Non-pigmented ciliary epithelial cell (primary cell): Measurements from ENCODE around the gene BCAR3.

ENCODE experiments used
- DNase-seq: peaks from one replicate; pipeline ENCODE4 v3.0.0-alpha.2; 2010; ENCODE audit warnings: low read depth

Gene BCAR3

DNA sequence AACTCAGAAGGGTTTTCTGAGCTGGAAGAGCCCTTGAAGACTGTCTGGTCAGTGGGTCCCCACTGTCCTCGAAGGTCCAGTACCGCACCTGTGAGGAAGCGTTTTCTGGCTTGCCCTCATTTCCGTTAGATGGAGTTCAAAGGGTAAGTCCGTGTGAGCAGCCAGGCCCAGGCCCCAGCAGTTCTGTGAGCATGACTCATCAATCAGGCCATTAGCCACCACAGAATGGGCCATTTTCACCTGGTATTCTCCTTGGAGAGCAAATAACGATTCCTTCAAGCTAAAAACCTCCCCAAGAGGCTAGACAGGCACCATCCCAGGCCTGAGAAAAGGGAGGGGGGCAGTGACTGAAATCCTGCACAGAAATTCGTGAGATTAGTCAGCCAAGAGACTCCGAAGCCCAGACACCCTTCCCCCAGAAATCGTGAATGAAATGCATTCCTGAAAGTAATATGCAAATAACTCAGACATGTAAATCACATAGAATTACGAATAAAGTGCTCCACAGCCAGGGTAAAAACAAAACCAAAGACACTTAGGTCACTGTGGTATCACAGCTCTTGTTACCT lies 66.0 kb downstream of the BCAR3 start:
- DNase-seq, result peak; percentile 60

DNA sequence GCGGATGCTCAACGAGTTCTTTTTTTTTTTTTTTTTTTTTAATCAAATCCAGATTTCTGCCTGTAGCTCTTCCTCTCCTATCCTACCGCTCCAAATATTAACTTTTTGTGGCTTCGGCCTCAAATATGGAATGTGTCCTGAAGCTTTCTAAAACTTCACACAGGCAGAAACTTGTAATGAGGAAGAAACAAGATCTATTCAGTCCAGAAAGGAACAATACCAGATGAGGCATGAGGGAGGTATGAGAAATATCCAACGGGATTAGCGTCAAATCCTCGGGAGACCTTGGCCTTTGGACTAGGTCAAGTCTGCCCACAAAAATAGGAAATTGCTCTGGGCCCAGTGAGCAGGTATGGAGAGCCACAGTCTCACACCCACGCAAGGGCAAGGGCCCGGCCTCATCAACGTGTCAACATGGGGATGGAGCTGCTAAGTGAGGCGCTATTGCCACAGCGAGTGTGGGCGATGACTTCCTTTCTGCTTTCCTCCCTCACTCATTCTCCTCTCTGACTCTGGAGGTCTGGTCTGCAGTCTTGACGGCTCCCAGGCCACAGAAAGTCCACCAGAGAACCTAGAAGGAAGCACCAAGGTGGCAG lies 66.6 kb downstream of the BCAR3 start:
- peak; percentile 55 for DNase-seq

DNA sequence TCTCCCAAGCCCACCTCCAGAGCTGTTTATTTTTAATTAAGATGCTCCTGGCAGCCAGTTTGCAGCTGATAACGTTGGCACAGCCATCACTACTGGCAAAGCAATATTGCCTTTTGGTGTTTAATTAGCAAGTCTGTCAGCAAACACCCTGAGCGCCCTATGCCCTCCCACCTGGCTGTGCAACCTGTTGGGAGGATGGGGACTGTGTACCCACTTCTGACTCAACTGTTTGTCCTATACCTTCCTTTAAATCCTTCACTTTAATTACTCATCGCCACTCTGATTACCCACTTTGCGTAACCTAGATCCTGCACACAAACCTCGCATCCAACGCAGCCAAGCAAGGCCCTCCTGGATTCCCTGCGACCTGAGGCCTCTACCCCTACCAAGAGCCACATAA lies 67.1 kb downstream of the BCAR3 start:
- DNase-seq, result no peak

DNA sequence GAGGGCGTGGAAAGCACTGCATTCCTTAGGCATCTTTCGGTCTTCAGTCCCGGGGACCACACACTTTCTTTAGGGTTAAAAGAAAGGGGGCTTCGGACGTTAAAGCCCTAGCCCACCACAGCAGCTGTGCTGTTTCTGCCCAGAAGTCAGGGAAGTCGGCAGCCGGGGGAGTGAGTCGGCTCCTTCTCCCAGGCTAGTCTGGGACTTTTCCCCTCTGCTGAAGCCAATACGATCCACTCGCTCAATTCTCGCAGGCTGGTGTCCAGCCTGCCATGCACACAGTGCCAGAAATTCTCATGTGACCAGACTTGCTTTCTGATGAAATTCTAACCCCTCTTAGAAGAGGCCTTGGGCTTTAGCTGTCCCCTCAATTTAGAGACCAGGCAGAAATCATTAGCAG lies 67.7 kb downstream of the BCAR3 start:
- no peak for DNase-seq

DNA sequence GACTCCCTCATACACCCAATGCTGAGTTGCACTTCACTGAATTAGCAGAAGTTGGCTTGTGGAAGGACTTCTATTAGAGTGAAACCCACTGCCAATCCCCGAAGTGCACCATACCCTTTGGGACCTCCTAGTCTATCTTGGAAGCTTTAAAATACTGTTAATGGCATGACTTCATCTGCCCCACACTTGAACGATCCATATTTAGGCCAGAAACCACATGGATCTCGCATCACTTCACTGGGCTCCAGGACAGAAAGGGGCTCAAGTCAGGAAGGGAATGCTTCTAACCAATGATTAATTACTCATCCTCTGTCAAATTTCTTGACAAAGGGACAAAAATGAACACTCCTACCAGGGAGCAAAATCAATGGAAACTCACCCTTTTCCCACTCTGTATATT lies 69.1 kb downstream of the BCAR3 start:
- DNase-seq, result no peak

DNA sequence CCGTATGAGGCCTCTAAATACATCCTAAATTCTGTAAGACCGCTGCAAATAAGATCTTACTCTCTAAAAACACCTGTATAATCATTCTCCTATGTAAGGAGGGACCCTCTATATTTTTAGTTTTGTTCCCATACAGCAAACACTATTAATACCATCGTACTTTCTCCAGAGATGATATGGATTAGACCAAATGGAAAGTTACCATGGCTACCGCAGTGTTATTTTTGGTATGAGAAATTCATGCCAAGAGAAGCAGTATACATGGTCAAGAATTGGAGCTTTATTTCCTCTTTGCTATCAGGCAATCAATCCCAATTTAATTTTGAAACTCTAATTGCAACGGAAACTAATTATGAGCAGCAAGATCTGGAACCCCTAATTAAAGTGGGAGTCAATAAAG lies 70.0 kb downstream of the BCAR3 start:
- DNase-seq, result no peak

DNA sequence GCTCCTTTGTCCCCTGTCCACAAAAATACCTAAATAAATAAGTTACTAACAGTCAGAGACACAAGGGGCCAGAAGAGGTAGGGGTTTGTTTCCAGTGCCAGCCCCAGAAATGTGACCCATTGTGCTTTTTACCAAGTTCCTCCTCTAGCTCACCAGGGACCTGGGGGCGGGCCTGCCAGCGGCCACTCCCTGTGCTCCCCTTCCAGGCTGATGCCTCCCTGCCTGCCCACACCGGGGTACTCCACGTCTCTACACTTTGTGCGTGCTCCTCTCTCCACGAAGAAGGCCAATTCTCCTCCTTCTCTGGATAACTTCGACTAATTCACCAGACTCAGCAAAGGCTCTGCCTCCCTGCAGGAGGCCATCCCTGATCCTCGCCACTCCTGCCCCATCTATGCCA lies 72.1 kb downstream of the BCAR3 start:
- no peak for DNase-seq

DNA sequence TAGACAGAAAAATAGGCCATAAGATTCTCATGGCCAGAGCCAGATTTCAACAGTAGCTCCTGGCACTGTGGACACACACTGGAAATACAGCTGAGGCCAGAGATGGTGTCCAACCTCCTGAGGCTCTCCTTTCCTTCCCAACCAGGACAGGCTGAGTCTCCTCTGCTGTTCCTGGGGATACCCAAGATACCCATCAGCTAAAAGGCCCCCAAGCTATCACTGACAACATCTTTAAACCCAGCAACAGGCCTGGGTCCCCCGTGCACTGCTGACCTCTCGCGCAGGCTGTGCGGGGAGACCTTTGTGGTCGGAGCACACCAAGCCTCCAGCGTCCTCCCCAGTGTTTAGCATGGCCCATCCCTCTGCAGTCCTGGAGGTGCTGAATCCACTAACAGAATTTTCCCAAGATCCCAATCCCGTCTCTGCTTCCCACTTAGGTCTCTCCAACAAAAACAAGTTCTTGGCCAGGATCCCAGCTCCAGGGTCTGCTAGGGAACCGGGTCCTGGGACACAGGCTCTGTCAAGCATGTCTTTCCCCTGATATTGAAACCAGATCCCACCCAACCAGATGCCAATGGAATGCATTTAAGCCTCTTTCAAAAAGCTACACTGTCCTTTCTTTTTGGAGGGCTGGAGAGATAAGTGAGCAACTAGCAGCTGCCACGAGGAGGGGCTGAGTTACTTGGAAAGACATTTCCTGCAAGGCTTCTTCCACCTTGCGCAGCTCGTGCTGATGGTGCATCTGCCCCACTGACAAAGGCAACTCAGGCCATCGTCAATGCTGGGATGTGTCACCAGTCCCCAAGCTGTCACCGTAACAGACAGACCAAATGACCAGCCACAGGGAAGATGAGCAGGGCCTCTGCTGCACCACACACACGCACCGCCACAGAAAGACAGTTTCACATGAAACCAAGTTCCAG lies 73.2 kb downstream of the BCAR3 start:
- DNase-seq, result no peak

DNA sequence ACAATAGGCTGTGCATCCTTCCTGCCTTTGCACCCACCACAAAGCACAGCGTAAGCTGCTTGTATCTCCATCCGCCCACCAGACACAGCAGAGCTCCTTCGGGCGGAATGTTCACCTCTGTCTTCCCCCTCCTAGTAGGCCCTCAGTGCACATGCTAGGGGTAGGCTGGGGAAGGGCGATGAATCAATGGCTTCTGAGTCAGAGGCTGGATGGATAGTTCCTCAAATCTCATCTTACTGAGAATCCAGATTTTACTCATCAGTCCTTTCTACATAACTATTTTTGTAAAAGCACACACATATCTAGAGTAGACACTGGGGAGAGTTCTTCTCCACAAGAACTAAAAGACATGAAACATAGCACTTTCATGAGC lies 73.8 kb downstream of the BCAR3 start:
- no peak for DNase-seq

DNA sequence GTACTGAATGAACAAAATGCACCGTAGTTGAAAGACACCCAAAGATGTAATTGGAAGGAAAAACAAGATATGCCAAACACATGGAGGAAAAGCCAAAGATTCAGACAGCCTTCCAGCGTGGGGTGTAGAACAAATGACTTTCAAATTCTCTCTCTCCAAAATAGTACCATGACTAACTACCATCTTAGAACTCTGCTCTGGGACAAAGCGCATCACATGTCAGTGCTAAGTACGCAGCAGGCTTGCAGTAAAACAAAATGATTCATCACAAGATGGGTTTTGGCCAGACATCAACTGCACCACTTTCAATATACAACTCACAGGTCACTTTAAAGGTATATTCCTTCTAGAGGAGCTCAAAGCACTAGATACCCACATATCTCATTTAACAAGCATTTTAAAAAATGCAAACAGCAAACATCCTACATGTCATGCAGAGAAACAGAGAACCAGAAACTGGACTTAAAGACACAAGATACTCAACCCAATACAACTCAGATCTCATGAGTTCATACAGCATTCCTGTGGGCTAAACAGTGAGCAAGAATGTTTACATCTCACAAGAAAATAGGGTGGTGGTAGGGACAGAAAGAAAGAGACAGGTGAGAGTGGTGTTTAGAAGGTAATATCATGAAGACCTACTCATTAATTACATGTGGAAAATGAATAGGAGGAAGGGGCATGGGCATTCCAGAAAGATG lies 75.7 kb downstream of the BCAR3 start:
- peak; percentile 91 for DNase-seq

DNA sequence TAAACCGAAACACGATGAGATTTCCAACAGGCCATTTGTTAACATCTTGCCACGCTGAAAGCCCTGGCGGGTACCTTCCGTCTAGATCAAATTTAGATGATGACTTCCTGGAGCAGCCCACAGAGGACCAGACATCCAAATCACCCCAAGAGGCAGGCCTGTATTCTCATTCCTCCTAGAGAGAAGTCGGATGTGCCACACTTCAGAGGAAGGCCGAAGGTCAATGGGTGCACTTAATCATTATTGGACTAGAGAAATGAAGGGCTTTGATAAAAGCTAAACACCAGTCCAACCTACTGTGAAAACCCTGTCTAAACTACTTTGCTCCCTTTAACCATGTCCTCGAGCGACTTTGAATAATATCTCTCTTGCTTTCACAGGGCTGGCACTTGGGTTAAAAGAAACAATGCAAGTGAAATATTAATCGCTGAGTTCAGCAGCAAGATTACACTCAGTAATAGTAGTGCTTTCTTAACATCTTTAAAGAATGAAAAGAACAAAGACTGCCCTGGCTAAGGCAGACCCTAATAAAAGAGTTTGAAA lies 76.5 kb downstream of the BCAR3 start:
- DNase-seq, result no peak

DNA sequence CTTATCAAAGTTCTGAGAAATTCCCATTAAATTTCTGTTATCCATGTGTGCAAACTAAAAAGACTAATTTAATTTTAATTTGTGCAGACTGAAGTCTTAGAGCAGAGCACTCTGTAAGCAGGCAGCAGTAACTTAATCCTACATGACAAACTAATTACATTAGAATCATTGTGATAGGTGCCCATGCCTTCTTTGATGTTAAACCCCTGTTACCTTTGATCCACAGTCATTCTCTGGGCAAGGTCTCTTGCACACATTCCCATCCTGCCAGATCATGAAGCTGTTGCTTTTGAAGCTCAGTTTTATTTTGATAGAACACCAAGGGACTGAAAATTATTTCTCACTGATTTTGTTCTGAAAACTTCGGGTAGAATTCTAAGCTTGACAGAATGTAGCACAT lies 77.2 kb downstream of the BCAR3 start:
- DNase-seq, result no peak

DNA sequence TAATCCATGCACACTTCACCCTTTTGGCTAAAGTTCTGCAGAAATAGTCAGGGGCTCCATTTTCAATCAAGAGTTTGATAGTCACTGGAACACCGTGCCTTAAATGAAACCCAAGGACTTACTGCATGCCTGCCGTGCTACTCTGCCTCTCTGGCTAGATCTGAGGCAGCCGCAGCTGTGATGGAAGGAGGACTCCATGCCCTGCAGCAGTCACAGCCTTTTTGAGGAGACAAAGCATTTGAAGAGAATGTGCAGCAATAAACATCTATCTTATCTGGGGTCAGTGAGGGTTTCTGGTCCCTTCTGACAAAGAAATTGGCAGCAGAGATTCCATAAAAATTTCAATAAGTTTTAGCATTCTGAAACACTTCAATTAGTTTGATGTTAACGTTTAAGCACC lies 78.0 kb downstream of the BCAR3 start:
- no peak for DNase-seq

DNA sequence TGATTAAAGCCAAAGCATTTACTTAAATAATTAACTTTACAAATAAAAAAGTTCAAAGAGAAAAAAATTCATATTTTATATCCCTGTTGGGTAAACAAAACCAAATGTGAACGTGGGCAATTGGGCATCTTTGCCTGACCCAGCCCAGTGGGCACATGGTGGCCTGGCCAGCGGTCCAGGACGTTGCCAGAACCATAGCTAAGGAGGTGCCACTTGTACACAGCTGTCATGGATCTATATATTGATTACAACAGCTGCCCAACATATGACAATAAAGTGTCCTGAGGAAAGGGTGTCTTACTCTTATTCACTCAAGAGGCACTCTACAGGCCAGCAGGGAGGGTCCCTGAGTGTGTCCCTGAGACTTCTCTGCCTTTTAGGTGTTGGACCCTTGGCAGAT lies 78.5 kb downstream of the BCAR3 start:
- no peak for DNase-seq

DNA sequence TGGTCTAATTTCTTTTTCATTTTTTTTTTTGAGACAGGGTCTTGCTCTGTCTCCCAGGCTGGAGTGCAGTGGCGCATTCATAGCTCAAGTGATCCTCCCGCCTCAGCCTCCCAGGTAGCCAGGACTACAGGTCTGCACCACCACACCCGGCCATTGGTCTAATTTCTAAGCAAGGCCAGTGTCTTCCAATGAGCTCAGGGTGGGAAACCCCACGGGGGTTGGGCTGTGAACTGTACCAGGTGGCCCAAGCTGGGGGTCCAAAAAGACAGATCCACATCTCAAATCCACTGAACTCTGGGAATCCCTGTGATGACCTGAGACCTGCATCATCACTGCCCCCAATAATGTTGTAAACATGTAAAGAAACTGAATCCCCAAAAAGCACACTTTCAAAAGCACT lies 79.5 kb downstream of the BCAR3 start:
- DNase-seq, result no peak

DNA sequence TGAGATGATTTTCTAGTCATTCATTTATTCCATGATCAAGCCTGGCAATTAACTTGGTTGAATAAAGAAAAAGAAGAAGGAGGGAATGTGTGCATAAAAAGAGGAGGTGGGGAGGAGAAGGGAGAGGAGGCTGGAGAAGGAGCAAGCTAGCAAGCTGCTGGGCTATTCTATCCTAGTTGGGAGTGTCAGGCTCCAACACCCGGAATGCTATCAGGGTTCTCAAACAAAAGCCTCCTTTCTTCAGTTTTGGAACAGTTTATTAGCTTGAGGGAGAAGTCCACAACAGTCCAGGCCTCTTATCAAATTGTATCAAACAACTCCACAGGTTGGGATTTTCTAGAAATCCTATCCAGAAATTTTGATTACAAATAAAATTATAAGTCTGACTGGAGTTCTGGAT lies 80.0 kb downstream of the BCAR3 start:
- no peak for DNase-seq

DNA sequence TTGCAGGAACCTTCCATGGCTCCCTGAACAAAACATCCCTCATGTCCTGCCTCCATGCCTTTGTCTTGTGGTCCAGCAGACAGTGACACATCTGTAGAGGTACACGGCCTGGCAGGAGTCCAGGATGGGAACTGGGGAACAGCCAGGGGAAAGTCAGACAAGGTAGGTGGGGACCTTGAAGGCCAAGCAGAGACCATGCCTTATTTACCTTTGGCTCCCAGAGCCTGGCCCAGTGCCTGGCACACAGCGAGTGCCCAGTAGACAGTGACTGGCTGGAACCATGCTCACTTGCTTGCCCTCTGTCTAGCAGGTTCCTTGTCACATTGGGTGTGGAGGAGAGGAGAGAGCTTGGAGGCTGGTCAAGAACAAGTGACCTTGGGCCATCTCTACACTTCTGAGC lies 81.0 kb downstream of the BCAR3 start:
- no peak for DNase-seq

DNA sequence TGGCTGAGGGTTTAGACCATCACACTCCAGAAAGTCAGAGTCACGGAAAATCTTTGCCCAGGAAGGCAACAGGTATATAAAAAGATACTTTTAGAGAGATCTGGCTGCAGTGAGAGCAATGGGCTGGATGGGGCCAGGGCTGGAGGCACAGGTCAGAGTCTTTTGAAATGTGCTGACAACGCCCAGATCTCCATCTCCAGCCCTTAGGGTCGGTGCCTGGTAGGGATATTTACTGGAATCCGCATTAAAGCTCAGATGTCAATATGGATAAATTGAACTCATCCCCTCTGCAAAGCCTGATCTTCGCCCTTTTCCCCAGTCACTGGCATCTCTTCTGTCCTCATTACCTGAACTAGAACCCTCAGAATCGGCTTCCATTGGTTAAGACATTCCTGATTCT lies 82.2 kb downstream of the BCAR3 start:
- no peak for DNase-seq

DNA sequence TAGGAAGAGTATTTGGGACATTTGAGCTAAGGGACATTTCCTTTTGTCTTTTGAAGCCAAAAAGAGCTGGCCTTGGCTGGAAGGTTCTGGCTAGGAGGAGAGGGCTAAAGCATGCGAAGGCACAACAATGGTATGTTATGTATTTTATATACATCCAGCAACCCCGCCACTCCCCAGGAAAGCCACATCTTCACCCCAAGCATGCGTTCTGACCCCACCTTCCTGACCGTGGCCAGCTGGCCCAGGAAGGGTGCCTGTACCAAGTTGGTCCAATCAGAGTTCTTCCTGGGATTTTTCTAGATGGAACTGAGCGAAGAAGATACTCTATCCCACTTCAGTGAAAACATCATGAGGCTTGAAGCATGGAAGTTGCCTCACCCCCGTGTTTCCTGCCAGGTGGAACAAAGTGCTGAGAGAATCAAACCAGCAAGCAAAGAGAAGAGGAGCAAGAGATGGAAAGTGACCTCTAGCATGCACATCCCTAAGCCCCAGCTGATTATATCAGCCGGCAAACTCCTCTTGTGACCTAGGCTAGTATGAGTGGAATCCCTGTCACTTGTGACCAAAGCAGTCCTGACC lies 82.7 kb downstream of the BCAR3 start:
- DNase-seq, result no peak

DNA sequence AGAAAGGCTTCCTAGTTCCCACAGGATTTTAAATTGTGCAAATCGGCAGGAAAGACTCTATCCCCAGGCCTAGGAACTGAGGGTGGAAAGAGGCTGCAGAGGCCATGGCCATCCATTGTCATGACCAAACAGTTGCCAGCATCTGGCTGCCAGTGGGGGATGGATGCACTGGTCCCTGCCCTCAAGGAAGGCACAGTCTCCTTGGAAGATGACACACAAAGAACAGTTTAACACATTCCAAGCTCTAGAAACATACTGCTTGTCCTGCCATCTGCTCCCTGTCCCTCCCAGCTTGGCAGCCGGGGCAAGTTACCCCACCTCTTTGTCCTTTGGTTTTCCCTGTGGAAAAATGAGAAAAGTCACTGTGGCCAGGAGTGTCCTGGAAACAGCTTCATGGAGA lies 83.2 kb downstream of the BCAR3 start:
- no peak for DNase-seq

DNA sequence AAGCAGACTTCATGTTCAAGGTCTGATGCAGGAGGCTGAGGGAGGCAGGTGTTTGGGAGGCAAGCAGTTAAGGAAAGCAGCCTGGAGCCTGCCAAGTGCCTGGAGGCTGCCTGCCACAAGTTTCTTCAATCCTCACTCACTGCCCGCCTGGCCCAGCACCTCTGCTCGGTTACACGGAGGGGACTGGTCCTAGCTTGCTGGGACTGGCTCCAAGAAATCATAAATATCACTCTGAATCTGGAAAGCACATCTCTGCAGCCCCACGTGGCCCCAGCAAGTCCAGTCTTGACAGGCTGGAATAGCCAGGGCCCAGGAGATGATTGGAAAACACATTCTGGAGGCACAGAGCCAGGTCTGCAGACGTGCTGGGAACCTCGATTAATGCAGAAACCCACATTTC lies 83.9 kb downstream of the BCAR3 start:
- DNase-seq, result no peak
